Measurements from ENCODE around the gene ORAI1. TPM values are rescaled to one million over a fixed set of nuclear protein-coding genes. Genes with fewer than 3 reads are reported as not detected.
A peak's percentile ranks its signal among the peaks of the same experiment; 100 is the strongest.

The ORAI1 gene
- total RNA-seq, 4 donors from 2014 or later = 3.3 to 17.4 (median 8.7) TPM

GRCh38 chr12:121579190-121579791, 47.0 kb upstream of the ORAI1 start:
- Histone ChIP-seq H3K27ac (peak overlapping the region; percentile 60 to 93 (median 90)), H3K4me3 (peak overlapping the region; percentile 66 to 74 (median 70)), H3K9me3 (no peaks in the 10 kb centered on the region), H3K36me3 (no peaks in the 10 kb centered on the region), H3K4me1 (peaks cover 0 to 51% (median 8%) of the 10 kb centered on the region in 4 donors), H3K27me3 (no peaks in the 10 kb centered on the region)
- no peak for TF ChIP-seq POLR2A (IDR thresholded peaks at IDR 0.05)
- TF ChIP-seq CTCF (IDR thresholded peaks at IDR 0.05) = no peak
- DNase-seq = peak; percentile 64 to 77 (median 77)

GRCh38 chr12:121579981-121580868, 46.1 kb upstream of the ORAI1 start:
- Histone ChIP-seq H3K4me3 (peak overlapping the region; percentile 66 to 74 (median 70)), H3K27ac (peak overlapping the region; percentile 77 to 93 (median 90)), H3K36me3 (no peaks in the 10 kb centered on the region), H3K4me1 (peaks cover 0 to 51% (median 8%) of the 10 kb centered on the region in 4 donors), H3K9me3 (no peaks in the 10 kb centered on the region), H3K27me3 (no peaks in the 10 kb centered on the region)
- peak; percentile 75 to 93 (median 90) for DNase-seq
- no peak for TF ChIP-seq CTCF (IDR thresholded peaks at IDR 0.05)
- no peak for TF ChIP-seq POLR2A (IDR thresholded peaks at IDR 0.05)

- Histone ChIP-seq H3K36me3 (no peaks in the 10 kb centered on the region), H3K9me3 (no peaks in the 10 kb centered on the region), H3K4me3 (peak within 1 kb of the TSS; percentile 66 to 74 (median 70)), H3K4me1 (peaks cover 0 to 51% (median 8%) of the 10 kb centered on the region in 4 donors), H3K27ac (peak within 1 kb of the TSS; percentile 77 to 93 (median 90)), H3K27me3 (no peaks in the 10 kb centered on the region)
- no peak for TF ChIP-seq POLR2A (IDR thresholded peaks at IDR 0.05)
- TF ChIP-seq CTCF (IDR thresholded peaks at IDR 0.05) = no peak
- DNase-seq = peak in 2 of 3 donors; percentile 32 to 53
Observed at GRCh38 chr12:121580959-121581685, 45.2 kb upstream of the ORAI1 start, which contains the start of gene KDM2B. Gene KDM2B (minus strand): TSS chr12:121581023. CDS start chr12:121580911, 112 bp downstream.

GRCh38 chr12:121581686-121582429, 44.5 kb upstream of the ORAI1 start:
- peak in 2 of 3 donors; percentile 57 to 62 for DNase-seq
- Histone ChIP-seq H3K27ac (peak overlapping the region; percentile 77 to 93 (median 90)), H3K36me3 (no peaks in the 10 kb centered on the region), H3K4me3 (peak overlapping the region in 3 of 4 donors; percentile 11 to 74 (median 69)), H3K27me3 (no peaks in the 10 kb centered on the region), H3K9me3 (no peaks in the 10 kb centered on the region), H3K4me1 (peaks cover 0 to 44% (median 8%) of the 10 kb centered on the region in 4 donors)
- TF ChIP-seq CTCF (IDR thresholded peaks at IDR 0.05) (no peak), POLR2A (IDR thresholded peaks at IDR 0.05) (no peak)
